AG04450 (cell line): ENCODE results near the gene GDF10. TPM values are rescaled to one million over a fixed set of nuclear protein-coding genes. Genes with fewer than 3 reads are reported as not detected.

ENCODE experiments used
- CTCF ChIA-PET: fragments of 300-600, 350-600 bp; formaldehyde crosslinking; extraction: SDS; loops from one replicate; lab custom pipeline; 2022; ENCODE audit warnings: antibody characterized with exemption, inconsistent platforms; lab: Charles Lee
- POLR2A ChIA-PET: fragments of 350-600 bp; formaldehyde crosslinking; extraction: SDS; loops from one replicate; lab custom pipeline; 2021; ENCODE audit warnings: antibody characterized with exemption, inconsistent platforms; lab: Yijun Ruan, JAX
- DNase-seq: peaks from one replicate; pipeline ENCODE4 v3.0.0-alpha.2; 2011; ENCODE audit warnings: low read depth, low spot score
- H3K27ac ChIP-seq: one replicate; pipeline ENCODE4 v1.5.1; 2012; ENCODE audit warnings: low read depth, low read length, control low read depth
- H3K27me3 ChIP-seq: one replicate; pipeline ENCODE4 v1.6.0; 2012; ENCODE audit warnings: low read length; ENCODE audit not compliant: control insufficient read depth, insufficient read depth
- H3K4me3 ChIP-seq: 2 replicates; pipeline ENCODE4 v1.5.1; 2011; ENCODE audit warnings: mild to moderate bottlenecking, low read depth, low read length, control low read depth
- H3K9me3 ChIP-seq: 2 replicates; pipeline ENCODE4 v1.5.1; 2012; ENCODE audit warnings: low read length; ENCODE audit not compliant: control insufficient read depth, insufficient read depth
- polyA plus RNA-seq: library from polyadenylated mRNA; depleted of rRNA; stranded (reverse); fragments of >200 nt; gene quantifications from 2 replicates; pipeline ENCODE4 v1.2.3, GENCODE V29; 2011
- TF ChIP-seq, protein P1 (sequence below): IDR thresholded peaks from 2 replicates; pipeline ENCODE4 v1.5.1; 2011; ENCODE audit warnings: low read depth, low read length, control low read depth, inconsistent platforms

The GDF10 gene
- polyA plus RNA-seq, 1 experiment = 0.14 TPM

DNA sequence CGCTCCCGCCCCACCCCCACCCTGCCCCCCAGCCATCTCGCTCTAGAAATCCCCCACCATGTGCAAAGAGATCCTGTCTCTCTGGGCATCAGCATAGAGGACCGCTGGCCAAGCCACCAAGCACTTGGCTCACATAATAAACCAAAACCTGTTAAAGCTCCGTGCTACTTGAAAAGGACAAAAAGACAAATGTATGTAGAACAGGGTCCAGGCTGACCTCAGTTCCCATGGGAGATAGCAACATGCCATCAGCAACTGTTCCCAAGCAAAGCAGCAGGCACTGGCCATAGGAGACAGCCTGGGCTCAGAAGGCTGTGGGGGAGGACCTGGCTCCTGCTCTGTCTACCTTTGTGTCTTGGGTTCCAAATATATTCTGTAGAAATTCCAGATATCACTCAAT, 38.4 kb upstream of the GDF10 start:
- Histone ChIP-seq H3K9me3 (peaks cover 6% of the 10 kb centered on the region; the same call in 1 of the 2 replicates), H3K27ac (no peak overlapping the region), H3K27me3 (peaks cover 15% of the 10 kb centered on the region), H3K4me3 (no peak overlapping the region)
- TF ChIP-seq, protein P1, sequence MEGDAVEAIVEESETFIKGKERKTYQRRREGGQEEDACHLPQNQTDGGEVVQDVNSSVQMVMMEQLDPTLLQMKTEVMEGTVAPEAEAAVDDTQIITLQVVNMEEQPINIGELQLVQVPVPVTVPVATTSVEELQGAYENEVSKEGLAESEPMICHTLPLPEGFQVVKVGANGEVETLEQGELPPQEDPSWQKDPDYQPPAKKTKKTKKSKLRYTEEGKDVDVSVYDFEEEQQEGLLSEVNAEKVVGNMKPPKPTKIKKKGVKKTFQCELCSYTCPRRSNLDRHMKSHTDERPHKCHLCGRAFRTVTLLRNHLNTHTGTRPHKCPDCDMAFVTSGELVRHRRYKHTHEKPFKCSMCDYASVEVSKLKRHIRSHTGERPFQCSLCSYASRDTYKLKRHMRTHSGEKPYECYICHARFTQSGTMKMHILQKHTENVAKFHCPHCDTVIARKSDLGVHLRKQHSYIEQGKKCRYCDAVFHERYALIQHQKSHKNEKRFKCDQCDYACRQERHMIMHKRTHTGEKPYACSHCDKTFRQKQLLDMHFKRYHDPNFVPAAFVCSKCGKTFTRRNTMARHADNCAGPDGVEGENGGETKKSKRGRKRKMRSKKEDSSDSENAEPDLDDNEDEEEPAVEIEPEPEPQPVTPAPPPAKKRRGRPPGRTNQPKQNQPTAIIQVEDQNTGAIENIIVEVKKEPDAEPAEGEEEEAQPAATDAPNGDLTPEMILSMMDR = no peak
- POLR2A ChIA-PET = no interaction called here
- CTCF ChIA-PET = interaction anchor here (1.2 kb wide), 1 partner anchor 22 kb away, joined by 3 read pairs; no protein-coding TSS in a partner anchor
- no peak for DNase-seq

DNA sequence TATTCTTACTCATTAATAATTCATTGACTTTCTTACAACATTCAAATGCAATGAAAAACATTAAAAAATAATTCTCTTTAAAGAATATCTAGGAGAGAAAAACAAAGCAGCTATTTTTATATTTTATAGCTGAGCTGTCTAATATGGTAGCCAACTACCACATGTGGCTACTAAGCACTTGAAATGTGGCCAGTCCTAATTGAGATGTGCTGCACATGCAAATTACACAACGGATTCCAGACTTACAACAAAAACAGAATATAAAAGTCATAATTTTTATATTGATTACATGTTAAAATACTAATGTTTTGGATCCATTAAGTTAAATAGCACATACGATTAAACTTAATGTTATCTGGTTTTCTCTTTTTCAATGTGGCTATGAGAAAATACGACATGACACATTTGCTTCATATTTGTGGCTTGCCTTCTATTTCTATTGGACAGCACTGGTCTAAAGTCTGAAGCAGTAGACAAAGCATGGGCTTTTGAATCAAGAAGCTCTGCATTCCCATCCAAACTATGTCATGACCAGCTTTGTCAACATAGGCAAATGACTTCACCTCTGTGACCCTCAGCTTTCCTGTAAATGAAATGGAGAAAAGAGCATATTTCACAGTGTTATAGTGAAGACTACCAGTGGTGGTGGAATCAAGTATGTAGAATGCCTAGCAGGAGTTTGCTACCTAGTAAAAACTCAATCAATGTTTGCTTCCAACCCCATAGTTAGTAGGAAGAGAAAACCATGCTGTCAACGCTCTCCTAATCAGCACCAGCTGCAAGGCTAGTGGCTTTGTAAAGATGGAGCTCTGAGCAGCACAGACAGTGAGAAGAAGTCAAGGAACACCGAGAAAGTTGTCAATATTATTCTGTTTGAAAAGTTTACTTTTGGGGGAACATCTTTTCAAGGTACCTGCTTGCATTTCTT, 37.1 kb upstream of the GDF10 start:
- Histone ChIP-seq H3K27ac (no peak overlapping the region), H3K4me3 (no peak overlapping the region), H3K27me3 (peaks cover 15% of the 10 kb centered on the region), H3K9me3 (peaks cover 6% of the 10 kb centered on the region; the same call in 1 of the 2 replicates)
- no peak for DNase-seq
- TF ChIP-seq, protein P1 = no peak
- ChIA-PET CTCF (interaction anchor here (0.6 kb wide), 1 partner anchor 215 kb away, joined by 4 read pairs; no protein-coding TSS in a partner anchor), POLR2A (no interaction called here)

DNA sequence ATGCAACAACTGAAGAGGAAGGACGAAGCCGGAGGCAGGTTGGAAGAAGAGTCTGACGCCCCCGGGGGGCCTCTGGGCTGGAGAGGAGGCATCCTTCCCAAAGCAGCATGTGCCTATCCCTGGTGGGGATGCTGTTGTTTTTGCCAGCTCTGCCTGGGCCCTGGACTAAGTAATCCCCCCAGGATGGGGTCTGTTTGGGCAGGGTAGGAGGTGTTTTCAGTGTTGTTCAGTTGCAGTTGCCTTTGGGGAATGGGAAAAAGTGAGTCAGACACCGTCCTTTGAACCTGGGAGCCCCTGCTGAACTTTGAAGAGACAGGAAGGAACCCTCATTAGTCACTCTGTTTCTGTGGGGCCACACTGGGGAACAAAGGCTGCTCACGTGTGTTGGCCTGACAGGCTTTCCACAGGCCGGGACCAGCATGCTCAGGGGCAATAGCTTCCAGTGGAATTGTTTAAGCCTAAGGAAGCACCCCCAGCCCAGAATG, 35.2 kb upstream of the GDF10 start:
- no peak for DNase-seq
- H3K9me3 ChIP-seq = peaks cover 6% of the 10 kb centered on the region; the same call in 1 of the 2 replicates
- H3K4me3 ChIP-seq = no peak overlapping the region
- TF ChIP-seq, protein P1 = no peak
- H3K27ac ChIP-seq = no peak overlapping the region
- ChIA-PET CTCF (no interaction called here), POLR2A (no interaction called here)
- H3K27me3 ChIP-seq = peaks cover 8% of the 10 kb centered on the region

DNA sequence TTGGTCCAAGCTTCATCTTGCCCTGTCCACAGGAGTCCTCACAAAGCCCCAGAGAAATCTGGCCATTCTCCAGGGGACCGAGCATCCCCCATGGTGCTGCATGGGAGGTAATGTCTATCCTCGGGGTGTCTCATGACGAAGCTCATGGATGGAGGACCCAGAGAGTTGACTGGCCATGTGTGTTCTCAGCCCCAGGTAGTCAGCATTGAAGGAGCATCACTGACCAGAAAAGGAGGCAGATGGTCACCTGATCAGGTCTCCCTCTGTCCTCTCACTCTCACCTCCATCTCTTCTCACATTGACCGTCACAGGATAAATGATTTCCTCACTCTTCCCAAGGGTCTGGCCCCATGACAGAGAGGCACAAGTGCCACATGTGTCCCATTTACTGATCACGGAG, 33.4 kb upstream of the GDF10 start:
- no peak overlapping the region for H3K27ac ChIP-seq
- no peak overlapping the region for H3K4me3 ChIP-seq
- H3K9me3 ChIP-seq = peaks cover 6% of the 10 kb centered on the region; the same call in 1 of the 2 replicates
- H3K27me3 ChIP-seq = peaks cover 2% of the 10 kb centered on the region
- no peak for DNase-seq
- TF ChIP-seq, protein P1 = no peak
- ChIA-PET CTCF (interaction anchor here (0.9 kb wide), 1 partner anchor 10 kb away, joined by 3 read pairs; no protein-coding TSS in a partner anchor), POLR2A (no interaction called here)

DNA sequence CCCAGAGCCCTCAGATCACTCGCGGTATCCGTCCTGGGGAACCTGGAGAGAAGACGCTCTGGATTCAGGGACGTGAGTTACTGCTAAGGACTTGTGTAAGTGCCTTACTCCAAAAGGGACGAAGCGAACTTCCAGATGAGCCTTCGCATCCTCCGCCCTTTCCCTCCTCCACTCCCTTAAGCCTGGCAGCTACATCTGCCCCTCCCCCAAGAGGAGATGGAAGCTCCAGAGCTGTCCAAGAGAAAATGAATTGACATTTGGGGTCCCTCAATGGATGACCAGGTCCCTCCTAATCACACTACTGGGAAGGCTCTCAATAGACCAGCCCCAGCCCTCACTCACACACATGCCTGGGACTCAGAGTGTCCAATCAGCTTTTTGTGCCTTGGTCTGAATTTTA, 31.3 kb upstream of the GDF10 start:
- TF ChIP-seq, protein P1 = no peak
- ChIA-PET POLR2A (interaction anchor here (0.6 kb wide), 1 partner anchor 11 kb away, joined by 7 read pairs; no protein-coding TSS in a partner anchor), CTCF (no interaction called here)

More for the DNA sequence above, 31.3 kb upstream of the GDF10 start:
- no peaks in the 10 kb centered on the region for H3K27me3 ChIP-seq
- no peak overlapping the region for H3K4me3 ChIP-seq
- no peak for DNase-seq
- peaks cover 6% of the 10 kb centered on the region; the same call in 1 of the 2 replicates for H3K9me3 ChIP-seq
- H3K27ac ChIP-seq = no peak overlapping the region
